Subcutaneous abdominal adipose tissue (tissue), 5 donors: ENCODE data around the gene TRPV4.

Source experiments
- H3K27ac ChIP-seq: one replicate; pipeline ENCODE4 v1.7.0; 2013; ENCODE audit warnings: low read depth, mild to moderate bottlenecking, inconsistent platforms, low read length, moderate library complexity
- H3K27me3 ChIP-seq, 5 donors: one replicate each; pipeline ENCODE4 v1.7.0; 2013; ENCODE audit warnings: low read length in 5 of 5, inconsistent platforms in 1 of 5; ENCODE audit not compliant: control insufficient read depth in 5 of 5, insufficient read depth in 4 of 5
- H3K36me3 ChIP-seq, 5 donors: one replicate each; pipeline ENCODE4 v1.7.0; 2013; ENCODE audit warnings: low read length in 5 of 5; ENCODE audit not compliant: control insufficient read depth in 5 of 5, insufficient read depth in 5 of 5
- H3K4me1 ChIP-seq, 5 donors: one replicate each; pipeline ENCODE4 v1.7.0; 2013; ENCODE audit warnings: low read length in 5 of 5, mild to moderate bottlenecking in 3 of 5, moderate library complexity in 1 of 5; ENCODE audit not compliant: control insufficient read depth in 5 of 5, insufficient read depth in 5 of 5
- H3K4me3 ChIP-seq, 5 donors: one replicate each; pipeline ENCODE4 v1.7.0; 2013; ENCODE audit warnings: low read length in 5 of 5, low read depth in 1 of 5
- H3K9ac ChIP-seq, 5 donors: one replicate each; pipeline ENCODE4 v1.7.0; 2013; ENCODE audit warnings: low read length in 5 of 5, mild to moderate bottlenecking in 4 of 5, moderate library complexity in 3 of 5
- H3K9me3 ChIP-seq, 5 donors: one replicate each; pipeline ENCODE4 v1.7.0; 2013; ENCODE audit warnings: low read length in 5 of 5; ENCODE audit not compliant: control insufficient read depth in 5 of 5
- donor health status: healthy.
- donor health status: healthy.
- donor health status: healthy.
- donor health status: healthy.
- donor health status: healthy.

TRPV4 gene

GRCh38 chr12:109833307-109834189 is at the start of gene TRPV4:
TRPV4 (minus strand) TSS chr12:109833398; CDS start chr12:109814796, 18,602 bp downstream.
- H3K27ac ChIP-seq: no peak within 1 kb of the TSS
- H3K9me3 ChIP-seq: no peaks in the 10 kb centered on the region
- H3K36me3 ChIP-seq: no peaks in the 10 kb centered on the region
- H3K4me3 ChIP-seq: peak within 1 kb of the TSS in 4 of 5 donors; percentile 21 to 63 (median 48)
- H3K27me3 ChIP-seq: peaks cover 11 to 22% (median 13%) of the 10 kb centered on the region in 5 donors
- peaks cover 0 to 27% (median 8%) of the 10 kb centered on the region in 5 donors for H3K4me1 ChIP-seq
- H3K9ac ChIP-seq: peak within 1 kb of the TSS in 3 of 5 donors; percentile 43 to 70 (median 65)

GRCh38 chr12:109881752-109882151 is 48.6 kb upstream of the TRPV4 start:
- peaks cover 7 to 31% (median 24%) of the 10 kb centered on the region in 5 donors for H3K4me1 ChIP-seq
- no peaks in the 10 kb centered on the region for H3K36me3 ChIP-seq
- H3K27ac ChIP-seq: no peak overlapping the region
- no peak overlapping the region for H3K4me3 ChIP-seq
- H3K9ac ChIP-seq: no peak overlapping the region
- no peaks in the 10 kb centered on the region for H3K9me3 ChIP-seq
- H3K27me3 ChIP-seq: peaks cover 0 to 2% (median 0%) of the 10 kb centered on the region in 5 donors

GRCh38 chr12:109880938-109881337 is 47.7 kb upstream of the TRPV4 start:
- H3K27ac ChIP-seq: no peak overlapping the region
- peak overlapping the region in 4 of 5 donors; percentile 70 to 85 (median 76) for H3K9ac ChIP-seq
- H3K27me3 ChIP-seq: no peaks in the 10 kb centered on the region

GRCh38 chr12:109880043-109880931 is 47.1 kb upstream of the TRPV4 start, which contains the start of gene GLTP:
GLTP (minus strand) TSS chr12:109880541; CDS start chr12:109880374, 167 bp downstream.
- Histone ChIP-seq H3K36me3 (no peaks in the 10 kb centered on the region), H3K4me3 (peak within 1 kb of the TSS; percentile 82 to 92 (median 87)), H3K4me1 (peaks cover 7 to 31% (median 24%) of the 10 kb centered on the region in 5 donors), H3K27me3 (no peaks in the 10 kb centered on the region), H3K9me3 (no peaks in the 10 kb centered on the region), H3K9ac (peak within 1 kb of the TSS; percentile 77 to 97 (median 91)), H3K27ac (peak within 1 kb of the TSS; percentile 48)

More at GRCh38 chr12:109880938-109881337, 47.7 kb upstream of the TRPV4 start:
- H3K4me1 ChIP-seq: peaks cover 7 to 31% (median 24%) of the 10 kb centered on the region in 5 donors
- no peaks in the 10 kb centered on the region for H3K36me3 ChIP-seq
- peak overlapping the region; percentile 62 to 71 (median 70) for H3K4me3 ChIP-seq
- no peaks in the 10 kb centered on the region for H3K9me3 ChIP-seq

- no peaks in the 10 kb centered on the region for H3K27me3 ChIP-seq
- H3K4me3 ChIP-seq: peak overlapping the region; percentile 82 to 92 (median 87)
- H3K27ac ChIP-seq: peak overlapping the region; percentile 48
- no peaks in the 10 kb centered on the region for H3K36me3 ChIP-seq
- H3K9me3 ChIP-seq: no peaks in the 10 kb centered on the region
- H3K9ac ChIP-seq: peak overlapping the region; percentile 77 to 97 (median 91)
- peaks cover 7 to 31% (median 24%) of the 10 kb centered on the region in 5 donors for H3K4me1 ChIP-seq
Measured at GRCh38 chr12:109879351-109880042, 46.3 kb upstream of the TRPV4 start.

GRCh38 chr12:109878749-109879148 is 45.6 kb upstream of the TRPV4 start:
- H3K36me3 ChIP-seq: no peaks in the 10 kb centered on the region
- peak overlapping the region; percentile 82 to 92 (median 87) for H3K4me3 ChIP-seq
- H3K9ac ChIP-seq: peak overlapping the region in 3 of 5 donors; percentile 5 to 97 (median 77)
- H3K4me1 ChIP-seq: peaks cover 7 to 31% (median 24%) of the 10 kb centered on the region in 5 donors
- H3K27ac ChIP-seq: no peak overlapping the region
- no peaks in the 10 kb centered on the region for H3K9me3 ChIP-seq
- H3K27me3 ChIP-seq: no peaks in the 10 kb centered on the region

- peaks cover 7 to 31% (median 24%) of the 10 kb centered on the region in 5 donors for H3K4me1 ChIP-seq
Measured at GRCh38 chr12:109878247-109878625, 45.0 kb upstream of the TRPV4 start.

GRCh38 chr12:109877504-109878246 is 44.5 kb upstream of the TRPV4 start:
- Histone ChIP-seq H3K9me3 (no peaks in the 10 kb centered on the region), H3K9ac (peak overlapping the region in 1 of 5 donors; percentile 16), H3K4me1 (peaks cover 7 to 31% (median 24%) of the 10 kb centered on the region in 5 donors), H3K27ac (no peak overlapping the region), H3K27me3 (no peaks in the 10 kb centered on the region), H3K4me3 (no peak overlapping the region), H3K36me3 (peaks cover 0 to under 1% (median 0%) of the 10 kb centered on the region in 5 donors)

More at GRCh38 chr12:109878247-109878625, 45.0 kb upstream of the TRPV4 start:
- H3K9ac ChIP-seq: peak overlapping the region in 2 of 5 donors; percentile 5 to 77
- no peaks in the 10 kb centered on the region for H3K9me3 ChIP-seq
- no peak overlapping the region for H3K27ac ChIP-seq
- H3K4me3 ChIP-seq: no peak overlapping the region
- H3K27me3 ChIP-seq: no peaks in the 10 kb centered on the region
- H3K36me3 ChIP-seq: no peaks in the 10 kb centered on the region
